Endothelial cell of umbilical vein (primary cell): ENCODE results near the gene RFX2. TPM values are rescaled to one million over a fixed set of nuclear protein-coding genes. Genes with fewer than 3 reads are reported as not detected.

Experiments
- BruUV-seq: library from RNA; stranded (reverse); fragments of 400-500 nt; replicated peaks from 2 replicates; lab custom pipeline; 2021; lab: Mats Ljungman, UMichigan
- CTCF ChIA-PET: fragments of 300-600, 350-600 bp; sonication (Branson Sonifier 250); formaldehyde crosslinking; loops from one replicate; lab custom pipeline; 2021; ENCODE audit warnings: antibody characterized with exemption, inconsistent platforms; lab: Charles Lee
- POLR2A ChIA-PET: fragments of 300-600, 350-600 bp; sonication (Branson Sonifier 250); formaldehyde crosslinking; loops from one replicate; lab custom pipeline; 2021; ENCODE audit warnings: antibody characterized with exemption, inconsistent platforms; lab: Charles Lee
- DNase-seq: peaks from one replicate; pipeline ENCODE4 v3.0.0-alpha.2; 2011; ENCODE audit warnings: low read depth, low spot score
- FAIRE-seq: peaks from 2 replicates; lab custom pipeline; 2011; peaks lifted over from hg19 to GRCh38; lab: Jason Lieb, UNC
- H2AFZ ChIP-seq: 2 replicates; pipeline ENCODE4 v1.6.0; 2012; ENCODE audit warnings: low read depth, low read length, control low read depth, inconsistent platforms
- H3K27ac ChIP-seq: 2 replicates; pipeline ENCODE4 v1.5.1; 2011; ENCODE audit warnings: low read depth, mild to moderate bottlenecking, control low read depth, low read length, moderate library complexity; ENCODE audit not compliant: insufficient read depth
- H3K27me3 ChIP-seq, 2 experiments: 2 replicates each; pipeline versions ENCODE4 v1.6.0 to v1.6.1; 2011; ENCODE audit warnings: low read length in 2 of 2, mixed read lengths in 1 of 2; ENCODE audit not compliant: control insufficient read depth in 2 of 2, insufficient read depth in 2 of 2
- H3K36me3 ChIP-seq, 2 experiments: 2 replicates in 1 of 2; 3 replicates in 1 of 2; pipeline ENCODE4 v1.5.1; 2011; ENCODE audit warnings: low read length in 2 of 2, mild to moderate bottlenecking in 1 of 2, moderate library complexity in 1 of 2; ENCODE audit not compliant: control insufficient read depth in 2 of 2, insufficient read depth in 2 of 2; ENCODE audit errors: extremely low read depth in 1 of 2
- H3K4me1 ChIP-seq: 3 replicates; pipeline ENCODE4 v1.5.1; 2011; ENCODE audit warnings: mild to moderate bottlenecking, low read length; ENCODE audit not compliant: control insufficient read depth, insufficient read depth; ENCODE audit errors: extremely low read depth
- H3K4me2 ChIP-seq: 2 replicates; pipeline ENCODE4 v1.6.1; 2011; ENCODE audit warnings: low read length, control low read depth, mixed read lengths; ENCODE audit not compliant: insufficient read depth
- H3K4me3 ChIP-seq, 3 experiments: fragments of 200-600 bp in 1 of 3; sonication (generic), shearing (Covaris generic) in 1 of 3; replicated peaks in 1 of 3; 2 replicates each; pipeline ENCODE4 v1.5.1; 2011 to 2016; ENCODE audit warnings: control low read depth in 3 of 3, low read length in 3 of 3, mild to moderate bottlenecking in 2 of 3, inconsistent platforms in 1 of 3, low read depth in 1 of 3, moderate library complexity in 1 of 3; ENCODE audit not compliant: insufficient read depth in 1 of 3
- H3K79me2 ChIP-seq: 2 replicates; pipeline ENCODE4 v1.6.0; 2012; ENCODE audit warnings: low read length, inconsistent platforms; ENCODE audit not compliant: control insufficient read depth, insufficient read depth
- H3K9ac ChIP-seq: replicated peaks from 2 replicates; pipeline ENCODE3; 2011; ENCODE audit warnings: low read length, control low read depth; ENCODE audit not compliant: insufficient read depth; ENCODE audit errors: extremely low read depth
- H3K9me1 ChIP-seq: replicated peaks from 3 replicates; pipeline ENCODE4 v1.6.0; 2011; ENCODE audit warnings: mild to moderate bottlenecking, low read length; ENCODE audit not compliant: control insufficient read depth, insufficient read depth; ENCODE audit errors: extremely low read depth
- H3K9me3 ChIP-seq: replicated peaks from 2 replicates; pipeline ENCODE4 v1.5.1; 2012; ENCODE audit warnings: low read length, inconsistent platforms; ENCODE audit not compliant: control insufficient read depth, insufficient read depth
- H4K20me1 ChIP-seq: replicated peaks from 2 replicates; pipeline ENCODE3; 2011; ENCODE audit warnings: mild to moderate bottlenecking, low read length; ENCODE audit not compliant: control insufficient read depth, insufficient read depth; ENCODE audit errors: extremely low read depth
- CTCF ChIP-seq, 2 donors: IDR thresholded peaks; 1 replicate in 1 of 2; 2 replicates in 1 of 2; pipeline ENCODE4 v1.5.1; 2011; ENCODE audit warnings: low read length in 2 of 2, mild to moderate bottlenecking in 2 of 2, moderate library complexity in 2 of 2, control low read depth in 1 of 2, inconsistent platforms in 1 of 2, low read depth in 1 of 2; ENCODE audit not compliant: insufficient read depth in 1 of 2; ENCODE audit errors: extremely low read depth in 1 of 2
- EZH2 ChIP-seq: IDR thresholded peaks from 2 replicates; pipeline ENCODE4 v1.6.1; 2012; ENCODE audit warnings: borderline replicate concordance, low read depth, mild to moderate bottlenecking, moderate library complexity, low read length, inconsistent platforms; ENCODE audit not compliant: severe bottlenecking
- FOS ChIP-seq: IDR thresholded peaks from 2 replicates; pipeline ENCODE4 v1.6.1; 2011; ENCODE audit warnings: mild to moderate bottlenecking, low read length, moderate library complexity, borderline replicate concordance; ENCODE audit not compliant: insufficient read depth
- GATA2 ChIP-seq: IDR thresholded peaks from 2 replicates; pipeline ENCODE4 v1.7.0; 2011; ENCODE audit warnings: low read depth, mild to moderate bottlenecking, moderate library complexity, mixed read lengths, low read length; ENCODE audit not compliant: insufficient read length, insufficient read depth
- JUN ChIP-seq: IDR thresholded peaks from 2 replicates; pipeline ENCODE4 v1.6.1; 2011; ENCODE audit warnings: borderline replicate concordance, low read depth; ENCODE audit not compliant: insufficient read length, insufficient read depth
- MAX ChIP-seq: IDR thresholded peaks from 2 replicates; pipeline ENCODE4 v1.6.1; 2011; ENCODE audit not compliant: insufficient read depth, insufficient read length
- MYC ChIP-seq: IDR thresholded peaks from one replicate; pipeline ENCODE4 v1.6.1; 2011; ENCODE audit warnings: mild to moderate bottlenecking, low read depth, low read length
- POLR2A ChIP-seq: IDR thresholded peaks from 2 replicates; pipeline ENCODE4 v1.6.1; 2012; ENCODE audit warnings: low read depth, mild to moderate bottlenecking, control low read depth, low read length
- POLR2AphosphoS5 ChIP-seq: IDR thresholded peaks from 2 replicates; pipeline ENCODE4 v1.6.1; 2012; ENCODE audit warnings: low read depth, mild to moderate bottlenecking, control low read depth, low read length, moderate library complexity; ENCODE audit not compliant: insufficient read depth
- dilution Hi-C: fragments of 300-500 bp; cut with MboI; formaldehyde crosslinking; loops from one replicate; pipeline ENCODE4 v1.15.0; 2019; ENCODE audit warnings: low sequenced_read_pairs; ENCODE audit not compliant: extremely low pct_ligation_motif_present
- intact Hi-C: fragments of 100-400 bp; cut with micrococcal nuclease; formaldehyde crosslinking; loops from one replicate; pipeline ENCODE4 v1.10.0; 2022
- polyA plus RNA-seq, 4 experiments: library from polyadenylated mRNA; depleted of rRNA in 3 of 4; stranded (reverse) in 3 of 4; unstranded in 1 of 4; fragments of >200 nt; gene quantifications; 2 replicates each; pipeline versions ENCODE4 v1.2.1 to v1.2.3, GENCODE V29; 2011 to 2012; ENCODE audit warnings: missing spikeins in 1 of 4
- total RNA-seq: library from RNA; stranded (reverse); gene quantifications from 2 replicates; pipeline ENCODE4 v1.2.3, GENCODE V29; 2021

The RFX2 gene
- total and polyA plus RNA-seq, 2 donors (not counting 3 experiments of a cell fraction or from before 2014, with no cell fraction given) = 16.1 to 19.0 TPM

GRCh38 chr19:6042776-6043726, 67.2 kb downstream of the RFX2 start:
- peaks cover 3 to 4% of the 10 kb centered on the region in 2 experiments for H3K36me3 ChIP-seq
- H2AFZ ChIP-seq = no peak overlapping the region
- BruUV-seq = no TSS peak
- no peaks in the 10 kb centered on the region for H4K20me1 ChIP-seq
- no peak overlapping the region for H3K9ac ChIP-seq
- no peaks in the 10 kb centered on the region for H3K9me1 ChIP-seq
- H3K9me3 ChIP-seq = no peaks in the 10 kb centered on the region
- no peak overlapping the region for H3K4me2 ChIP-seq
- no peaks in the 10 kb centered on the region for H3K4me1 ChIP-seq
- no peak overlapping the region for H3K4me3 ChIP-seq
- no peaks in the 10 kb centered on the region for H3K27me3 ChIP-seq
- ChIA-PET POLR2A (no interaction called here), CTCF (interaction anchor here (1.3 to 6.9 kb wide), 2 partner anchors 55 to 83 kb away, joined by 4 to 340 read pairs; no protein-coding TSS in a partner anchor)
- H3K27ac ChIP-seq = no peak overlapping the region
- dilution Hi-C loops (loop anchor here (25.0 kb wide), 1 partner anchor 94 kb away; the partner anchor contains the start of gene ACSBG2), intact Hi-C loops (no loop called here)
- DNase-seq (no peak), FAIRE-seq (no peak)
- TF ChIP-seq CTCF (IDR thresholded peaks at IDR 0.05; ENCODE audit: extremely low read depth in 1 of 2, insufficient read depth in 1 of 2, low read depth in 1 of 2, low read length in 2 of 2) (no peak), JUN (no peak), GATA2 (no peak), MAX (no peak), EZH2 (no peak), POLR2AphosphoS5 (no peak), MYC (no peak), FOS (no peak), POLR2A (no peak)
- no peaks in the 10 kb centered on the region for H3K79me2 ChIP-seq
